ENCODE measurements around the gene ANKH.

ANKH gene

GRCh38 chr5:14868771-14869170 lies 2.8 kb downstream of the ANKH start:
- H3K4me3 ChIP-seq (ENCODE audit: low read length), result no peak overlapping the region
- TF ChIP-seq CTCF (conservative IDR thresholded peaks at IDR 0.05; ENCODE audit: low read length), result no peak
- DNase-seq (ENCODE audit: low read depth), result no peak

- DNase-seq (ENCODE audit: low read depth), result no peak
- no peak overlapping the region for H3K4me3 ChIP-seq (ENCODE audit: low read length)
- TF ChIP-seq CTCF (conservative IDR thresholded peaks at IDR 0.05; ENCODE audit: low read length), result no peak
Measured at GRCh38 chr5:14864181-14864812, 7.3 kb downstream of the ANKH start.

- H3K4me3 ChIP-seq (ENCODE audit: low read length), result no peak overlapping the region
- DNase-seq (ENCODE audit: low read depth), result no peak
- TF ChIP-seq CTCF (conservative IDR thresholded peaks at IDR 0.05; ENCODE audit: low read length), result no peak
Measured at GRCh38 chr5:14863105-14863504, 8.5 kb downstream of the ANKH start.

- no peak for TF ChIP-seq CTCF (conservative IDR thresholded peaks at IDR 0.05; ENCODE audit: low read length)
- no peak for DNase-seq (ENCODE audit: low read depth)
Measured at GRCh38 chr5:14861123-14861765, 10.3 kb downstream of the ANKH start.

GRCh38 chr5:14859980-14860379 lies 11.6 kb downstream of the ANKH start:
- DNase-seq (ENCODE audit: low read depth), result no peak
- no peak overlapping the region for H3K4me3 ChIP-seq (ENCODE audit: low read length)
- no peak for TF ChIP-seq CTCF (conservative IDR thresholded peaks at IDR 0.05; ENCODE audit: low read length)

More at GRCh38 chr5:14861123-14861765, 10.3 kb downstream of the ANKH start:
- no peak overlapping the region for H3K4me3 ChIP-seq (ENCODE audit: low read length)

- no peak overlapping the region for H3K4me3 ChIP-seq (ENCODE audit: low read length)
- no peak for DNase-seq (ENCODE audit: low read depth)
- TF ChIP-seq CTCF (conservative IDR thresholded peaks at IDR 0.05; ENCODE audit: low read length), result no peak
Measured at GRCh38 chr5:14859150-14859549, 12.4 kb downstream of the ANKH start.

- H3K4me3 ChIP-seq (ENCODE audit: low read length), result no peak overlapping the region
- no peak for DNase-seq (ENCODE audit: low read depth)
- no peak for TF ChIP-seq CTCF (conservative IDR thresholded peaks at IDR 0.05; ENCODE audit: low read length)
Measured at GRCh38 chr5:14855366-14855765, 16.2 kb downstream of the ANKH start.

Measured in AG10803 (cell line).